Cardiac muscle cell (in vitro differentiated cells and primary cell): ENCODE results near the gene C1orf87. TPM values are rescaled to one million over a fixed set of nuclear protein-coding genes. Genes with fewer than 3 reads are reported as not detected.

Source experiments
- DNase-seq, 2 donors: peaks; one replicate each; pipeline versions ENCODE4 v3.0.0 to v3.0.0-alpha.2; 2010 to 2017; ENCODE audit warnings: low read depth in 1 of 2, low spot score in 1 of 2
- H3K27ac ChIP-seq: fragments of 200-600 bp; sonication (generic); 2 replicates; pipeline ENCODE4 v1.5.1; 2016
- H3K27me3 ChIP-seq: fragments of 200-600 bp; sonication (generic); 2 replicates; pipeline ENCODE4 v1.6.0; 2016; ENCODE audit warnings: control low read depth
- H3K36me3 ChIP-seq: fragments of 200-600 bp; sonication (generic); 2 replicates; pipeline ENCODE4 v1.5.1; 2016; ENCODE audit warnings: control low read depth
- H3K4me1 ChIP-seq: fragments of 200-600 bp; sonication (generic); 2 replicates; pipeline ENCODE4 v1.8.1; 2017; ENCODE audit warnings: low read depth, mild to moderate bottlenecking, mixed run types
- H3K4me3 ChIP-seq: fragments of 200-600 bp; sonication (generic); 2 replicates; pipeline ENCODE4 v1.5.1; 2016; ENCODE audit warnings: mild to moderate bottlenecking
- H3K9me3 ChIP-seq: fragments of 200-600 bp; sonication (generic); 2 replicates; pipeline ENCODE4 v1.5.1; 2017; ENCODE audit warnings: low read depth, mild to moderate bottlenecking, control low read depth
- polyA plus RNA-seq: library from polyadenylated mRNA; unstranded; fragments of >200 nt; fragmentation: Nextera tagmentation; extraction: Ambion mirVana; gene quantifications from 2 replicates; pipeline ENCODE4 v1.2.1, GENCODE V29; 2016
- total RNA-seq: library from RNA; depleted of rRNA; stranded (reverse); fragments of >200 nt; gene quantifications from 2 replicates; pipeline ENCODE4 v1.2.3, GENCODE V29; 2016
- TF ChIP-seq, protein P1 (sequence below): IDR thresholded peaks from 2 replicates; pipeline ENCODE4 v1.5.1; 2012; ENCODE audit warnings: low read depth, mild to moderate bottlenecking, low read length

The C1orf87 gene
- total and polyA plus RNA-seq, 2 experiments from 2014 or later = not detected

DNA sequence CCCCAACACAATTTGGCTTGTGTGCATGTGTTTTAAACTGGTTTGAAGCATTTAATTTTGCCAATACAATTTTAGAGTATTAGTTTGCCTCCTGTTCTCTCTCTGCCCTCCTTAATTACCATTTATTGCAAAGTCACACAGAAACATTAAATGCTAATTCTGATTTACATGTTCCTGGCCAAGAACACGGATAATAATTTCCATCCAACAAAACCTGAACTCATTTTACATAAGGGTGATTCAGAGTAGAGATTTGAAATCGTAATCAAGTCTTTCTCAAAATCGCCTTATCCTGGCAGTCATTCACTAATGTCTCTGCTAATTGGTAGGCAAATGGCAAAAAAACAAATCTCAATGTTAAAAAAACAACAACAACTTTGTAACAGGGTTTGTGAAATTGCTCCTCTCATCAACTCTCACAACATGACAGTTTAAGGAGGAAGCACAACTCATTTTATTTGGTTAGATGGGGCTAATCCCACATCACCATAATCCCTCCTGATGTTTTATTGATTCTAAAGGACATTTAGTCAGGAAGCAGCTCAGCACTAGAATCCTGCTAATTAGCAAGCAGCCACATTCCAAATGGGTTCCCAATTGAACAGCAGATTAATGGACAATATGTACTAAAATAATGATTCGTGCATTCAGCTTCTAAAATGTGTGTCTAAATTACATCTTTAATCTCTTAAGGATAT is 55.9 kb downstream of the C1orf87 start:
- Histone ChIP-seq H3K9me3 (no peaks in the 10 kb centered on the region), H3K4me1 (no peaks in the 10 kb centered on the region), H3K36me3 (no peaks in the 10 kb centered on the region), H3K27me3 (no peaks in the 10 kb centered on the region), H3K27ac (no peak overlapping the region), H3K4me3 (no peak overlapping the region)
- TF ChIP-seq, protein P1, sequence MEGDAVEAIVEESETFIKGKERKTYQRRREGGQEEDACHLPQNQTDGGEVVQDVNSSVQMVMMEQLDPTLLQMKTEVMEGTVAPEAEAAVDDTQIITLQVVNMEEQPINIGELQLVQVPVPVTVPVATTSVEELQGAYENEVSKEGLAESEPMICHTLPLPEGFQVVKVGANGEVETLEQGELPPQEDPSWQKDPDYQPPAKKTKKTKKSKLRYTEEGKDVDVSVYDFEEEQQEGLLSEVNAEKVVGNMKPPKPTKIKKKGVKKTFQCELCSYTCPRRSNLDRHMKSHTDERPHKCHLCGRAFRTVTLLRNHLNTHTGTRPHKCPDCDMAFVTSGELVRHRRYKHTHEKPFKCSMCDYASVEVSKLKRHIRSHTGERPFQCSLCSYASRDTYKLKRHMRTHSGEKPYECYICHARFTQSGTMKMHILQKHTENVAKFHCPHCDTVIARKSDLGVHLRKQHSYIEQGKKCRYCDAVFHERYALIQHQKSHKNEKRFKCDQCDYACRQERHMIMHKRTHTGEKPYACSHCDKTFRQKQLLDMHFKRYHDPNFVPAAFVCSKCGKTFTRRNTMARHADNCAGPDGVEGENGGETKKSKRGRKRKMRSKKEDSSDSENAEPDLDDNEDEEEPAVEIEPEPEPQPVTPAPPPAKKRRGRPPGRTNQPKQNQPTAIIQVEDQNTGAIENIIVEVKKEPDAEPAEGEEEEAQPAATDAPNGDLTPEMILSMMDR = no peak
- DNase-seq = no peak

DNA sequence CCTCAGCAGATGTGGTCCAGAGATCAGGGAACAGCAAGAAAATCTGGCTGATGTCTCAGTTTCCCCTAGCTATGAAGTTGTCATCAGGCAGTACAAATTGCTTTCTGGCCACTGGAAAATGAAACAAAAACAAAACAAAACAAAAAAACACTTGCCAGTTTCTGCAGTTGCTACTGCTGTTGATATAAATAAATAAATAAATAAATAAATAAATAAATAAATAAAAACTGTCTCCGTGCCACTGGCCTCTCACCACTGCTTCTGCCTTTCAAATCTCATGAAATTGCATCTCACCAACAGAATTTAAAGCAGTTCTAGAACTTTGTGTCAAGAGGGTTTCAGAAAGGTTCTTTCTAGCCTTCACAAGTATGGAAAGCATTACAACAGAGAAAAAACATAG is 62.9 kb downstream of the C1orf87 start:
- Histone ChIP-seq H3K9me3 (no peaks in the 10 kb centered on the region), H3K4me1 (no peaks in the 10 kb centered on the region), H3K27me3 (no peaks in the 10 kb centered on the region), H3K36me3 (no peaks in the 10 kb centered on the region), H3K4me3 (no peak overlapping the region), H3K27ac (no peak overlapping the region)
- TF ChIP-seq, protein P1 = no peak
- DNase-seq = no peak

DNA sequence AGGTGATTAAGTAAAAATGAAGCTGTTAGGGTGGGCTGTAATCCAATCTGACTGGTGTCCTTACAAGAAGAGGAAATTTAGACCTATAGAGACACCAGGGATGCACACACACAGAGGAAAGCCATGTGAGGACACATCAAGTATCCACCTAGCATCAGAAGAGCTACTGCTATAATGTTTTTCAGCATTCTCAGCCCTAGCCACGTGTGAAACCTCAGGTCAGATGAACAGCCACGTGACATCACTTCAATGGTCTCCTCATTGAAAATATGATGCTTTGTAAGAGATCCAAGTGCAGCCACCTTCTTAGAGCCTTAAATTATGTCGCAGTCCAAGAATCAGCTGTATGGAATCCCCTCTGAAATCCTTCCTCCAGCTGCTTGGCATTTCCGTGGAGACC is 65.1 kb downstream of the C1orf87 start:
- Histone ChIP-seq H3K27ac (no peak overlapping the region), H3K4me3 (no peak overlapping the region), H3K27me3 (no peaks in the 10 kb centered on the region), H3K4me1 (no peaks in the 10 kb centered on the region), H3K9me3 (no peaks in the 10 kb centered on the region), H3K36me3 (no peaks in the 10 kb centered on the region)
- TF ChIP-seq, protein P1 = no peak
- no peak for DNase-seq

DNA sequence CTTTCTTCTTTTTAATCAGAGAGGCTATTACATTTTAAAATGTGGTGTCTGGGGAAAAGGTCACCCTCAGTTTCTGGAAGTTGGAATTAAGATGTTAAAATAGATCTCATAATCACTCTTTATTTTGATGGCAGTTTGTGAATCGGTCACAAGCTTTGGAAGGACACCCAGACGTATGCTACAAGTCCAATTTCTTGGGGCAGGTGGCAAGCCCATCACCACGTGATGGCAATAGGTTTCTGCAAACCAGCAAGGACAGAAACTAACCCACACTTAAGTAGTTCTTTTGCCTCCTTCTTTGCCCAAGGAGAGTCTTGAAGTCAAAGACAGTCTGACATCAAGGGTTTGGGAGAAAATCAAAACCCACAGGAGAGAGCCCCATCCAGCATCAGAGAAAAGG is 72.9 kb downstream of the C1orf87 start:
- TF ChIP-seq, protein P1 = no peak
- Histone ChIP-seq H3K4me3 (no peak overlapping the region), H3K27ac (no peak overlapping the region), H3K36me3 (no peaks in the 10 kb centered on the region), H3K9me3 (no peaks in the 10 kb centered on the region), H3K4me1 (no peaks in the 10 kb centered on the region), H3K27me3 (no peaks in the 10 kb centered on the region)
- no peak for DNase-seq

DNA sequence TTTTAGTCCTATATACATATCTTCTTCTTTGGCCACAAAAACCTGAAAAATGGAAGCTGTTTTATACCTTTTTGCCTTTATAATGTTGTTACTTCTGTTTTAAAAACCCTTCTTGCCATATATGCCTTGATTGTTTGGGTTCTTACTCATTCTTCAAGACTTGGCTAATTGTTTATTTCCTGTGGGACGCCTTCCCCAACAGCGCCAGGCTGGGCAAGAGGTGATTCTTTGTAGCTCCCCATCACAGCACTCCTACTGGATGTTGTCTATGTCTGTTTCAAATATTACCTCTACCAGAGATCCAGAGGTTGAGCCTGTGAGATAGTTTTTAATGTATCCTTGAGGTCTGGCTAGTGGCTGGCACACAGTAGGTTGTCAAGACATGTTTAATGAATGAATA is 73.8 kb downstream of the C1orf87 start:
- TF ChIP-seq, protein P1 = no peak
- no peak overlapping the region for H3K27ac ChIP-seq
- H3K9me3 ChIP-seq = no peaks in the 10 kb centered on the region
- H3K4me1 ChIP-seq = no peaks in the 10 kb centered on the region
- no peak overlapping the region for H3K4me3 ChIP-seq
- H3K36me3 ChIP-seq = no peaks in the 10 kb centered on the region
- no peak for DNase-seq
- H3K27me3 ChIP-seq = no peaks in the 10 kb centered on the region
